KG1 (cell line): ENCODE data around the gene FBXW9.
A peak's percentile ranks its signal among the peaks of the same experiment; 100 is the strongest.
"Not testable (repeated sequence)": the region's sequence is repeated elsewhere in the genome, so short reads cannot be mapped to it uniquely, and the experiment has no call there.

ENCODE experiments used
- DNase-seq: peaks from one replicate; lab custom pipeline; 2025; lab: John Stamatoyannopoulos, UW

The FBXW9 gene

DNA sequence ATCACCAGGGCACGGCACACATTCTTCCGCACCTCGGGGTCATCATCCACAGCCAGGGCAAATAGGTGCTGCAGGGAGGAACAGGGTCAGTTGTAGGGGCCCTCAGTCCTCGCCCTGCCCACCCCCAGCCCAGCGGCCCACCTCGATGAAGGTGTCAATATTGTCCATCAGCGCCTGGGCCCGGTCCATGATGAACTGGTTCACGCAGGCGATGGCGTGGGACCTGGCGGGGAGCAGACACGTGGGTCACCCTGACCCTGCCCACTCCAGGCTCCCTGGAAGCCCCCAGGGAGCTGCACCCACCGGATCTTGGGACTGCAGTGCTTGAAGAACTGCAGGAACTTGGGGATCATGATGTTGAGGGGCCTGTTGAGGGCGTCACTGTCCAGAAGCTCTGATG, 18.7 kb upstream of the FBXW9 start:
- no peak for DNase-seq

GRCh38 chr19:12713304-12713703, 16.9 kb upstream of the FBXW9 start:
- not testable (repeated sequence) for DNase-seq

GRCh38 chr19:12712077-12712476, 15.6 kb upstream of the FBXW9 start:
- not testable (repeated sequence) for DNase-seq

DNA sequence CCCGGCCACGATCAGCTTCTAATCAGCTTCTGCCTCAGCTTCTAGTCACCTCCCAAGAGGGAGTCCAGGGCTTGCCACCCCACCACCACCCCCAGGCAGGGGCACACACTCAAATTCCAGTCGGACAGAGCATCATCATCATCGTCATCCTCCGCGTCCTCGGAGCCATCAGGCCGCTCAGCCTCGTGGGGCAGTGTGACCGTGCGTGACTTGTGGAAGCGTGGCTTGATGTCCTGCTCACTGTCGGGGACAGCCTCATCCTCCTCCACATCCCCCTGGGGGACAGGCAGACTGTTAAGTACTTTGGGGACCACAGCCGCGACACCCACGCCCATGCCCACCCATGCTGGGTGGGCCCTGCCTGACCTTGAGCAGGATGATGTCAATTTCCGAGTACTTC, 14.8 kb upstream of the FBXW9 start:
- no peak for DNase-seq

GRCh38 chr19:12708641-12709040, 12.2 kb upstream of the FBXW9 start:
- DNase-seq = no peak

DNA sequence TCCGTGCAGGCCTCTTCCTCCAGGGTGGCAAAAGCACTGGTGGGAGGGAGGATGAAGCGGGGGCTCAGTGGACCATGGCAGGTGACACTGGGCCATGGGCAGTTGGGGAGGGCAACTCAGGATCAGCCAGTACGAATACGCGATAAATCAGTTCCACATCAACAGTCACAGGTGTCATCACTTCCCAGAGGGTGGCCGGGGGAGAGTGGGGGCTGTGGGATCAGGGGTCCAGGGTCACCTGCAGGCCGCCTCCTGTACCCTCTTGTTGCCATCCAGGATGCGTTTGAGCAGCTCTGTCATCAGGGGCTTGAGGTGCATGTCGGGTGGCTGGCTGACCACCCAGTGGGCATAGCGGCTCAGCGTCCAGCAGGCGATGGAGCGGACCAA, 9.9 kb upstream of the FBXW9 start:
- no peak for DNase-seq

DNA sequence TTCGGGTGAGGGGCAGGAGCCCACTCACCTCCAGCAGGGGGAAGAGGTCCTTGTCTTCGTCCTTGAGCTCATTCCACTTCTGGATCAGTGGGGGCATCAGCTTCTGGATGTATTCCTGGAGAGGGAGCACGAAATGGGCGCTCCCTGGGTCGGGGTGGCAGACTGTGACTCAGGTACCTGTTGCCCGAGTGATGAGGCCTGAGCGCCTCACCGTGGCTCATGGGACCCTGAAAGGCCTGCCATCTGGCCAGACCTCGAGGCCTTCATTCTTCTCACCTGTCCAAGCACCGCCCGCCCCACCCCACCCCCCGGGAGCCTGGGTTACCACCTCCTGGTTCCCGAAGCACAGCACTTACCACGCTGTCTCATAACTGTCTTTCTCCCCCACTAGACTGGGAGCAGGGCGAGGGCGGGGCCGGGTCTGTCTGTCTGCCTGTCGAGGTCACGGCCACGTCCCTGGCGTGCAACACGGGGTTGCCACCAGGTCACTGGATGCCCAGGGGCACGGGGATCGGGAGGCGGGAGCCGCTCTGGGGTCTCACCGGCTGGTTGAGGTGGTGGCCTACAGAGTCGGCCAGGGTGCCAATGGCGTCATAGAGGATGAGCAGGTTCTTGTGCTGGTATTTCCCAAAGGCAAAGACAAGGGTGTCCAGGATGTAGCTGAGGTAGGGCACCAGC, 9.4 kb upstream of the FBXW9 start:
- DNase-seq = no peak

- no peak for DNase-seq
Observed at GRCh38 chr19:12705169-12705568, 8.7 kb upstream of the FBXW9 start.

DNA sequence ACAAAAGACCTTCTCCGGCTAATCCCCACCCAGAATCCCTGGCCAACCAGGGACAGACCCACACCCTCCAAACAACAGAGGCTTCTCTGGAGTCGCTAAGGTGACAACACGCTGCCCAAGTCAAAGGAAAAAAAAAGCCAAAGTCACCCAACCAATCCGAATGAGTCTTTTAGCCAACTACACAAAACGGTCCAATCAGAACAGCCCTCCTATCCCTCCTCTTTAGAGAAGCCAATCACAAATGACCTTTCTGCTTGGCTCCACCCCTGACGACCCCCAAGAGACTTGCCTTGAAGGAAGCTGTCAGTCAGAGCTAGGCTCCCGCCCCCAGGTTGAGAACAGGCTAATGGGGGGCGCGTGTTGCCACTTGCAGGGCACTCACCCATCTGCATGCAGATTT, 6.6 kb upstream of the FBXW9 start:
- no peak for DNase-seq

- no peak for DNase-seq
Observed at GRCh38 chr19:12701596-12702282, 5.3 kb upstream of the FBXW9 start.

DNA sequence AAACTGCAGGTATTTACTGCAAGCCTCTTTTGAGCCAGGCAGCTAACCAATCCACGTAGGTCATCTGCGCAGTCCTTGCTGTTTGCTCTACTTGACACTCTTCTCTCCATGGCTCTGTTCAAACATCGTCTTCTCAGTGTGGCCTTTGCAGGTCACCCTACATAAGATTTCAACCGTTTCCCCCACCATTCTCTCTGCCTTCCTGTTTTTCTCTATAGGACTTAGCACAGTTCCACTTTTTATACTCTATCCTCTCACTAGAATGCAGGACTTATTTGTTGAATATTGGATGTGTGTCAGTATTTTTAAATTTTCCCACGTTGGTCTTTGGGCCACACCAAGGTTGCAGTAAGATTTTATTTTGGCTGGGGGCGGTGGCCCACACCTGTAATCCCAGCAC, 1.7 kb upstream of the FBXW9 start:
- no peak for DNase-seq

DNA sequence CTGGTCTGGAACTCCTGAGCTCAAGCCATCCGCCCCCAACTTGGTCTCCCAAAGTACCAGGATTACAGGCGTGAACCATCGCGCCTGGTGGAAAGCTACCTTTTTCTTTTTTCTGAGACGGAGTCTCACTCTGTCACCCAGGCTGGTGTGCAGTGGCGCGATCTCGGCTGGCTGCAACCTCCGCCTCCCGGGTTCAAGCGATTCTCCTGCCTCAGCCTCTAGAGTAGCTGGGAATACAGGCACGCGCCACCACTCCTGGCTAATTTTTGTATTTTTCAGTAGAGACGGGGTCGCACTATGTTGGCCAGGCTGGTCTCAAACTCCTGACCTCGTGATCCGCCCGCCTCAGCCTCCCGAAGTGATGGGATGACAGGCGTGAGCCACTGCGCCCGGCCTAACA, 994 bp upstream of the FBXW9 start:
- not testable (repeated sequence) for DNase-seq

GRCh38 chr19:12695997-12696365, 450 bp downstream of the FBXW9 start:
- DNase-seq = no peak

- no peak for DNase-seq
Observed at GRCh38 chr19:12695514-12695913, 917 bp downstream of the FBXW9 start.

GRCh38 chr19:12695096-12695495, 1.3 kb downstream of the FBXW9 start:
- no peak for DNase-seq

DNA sequence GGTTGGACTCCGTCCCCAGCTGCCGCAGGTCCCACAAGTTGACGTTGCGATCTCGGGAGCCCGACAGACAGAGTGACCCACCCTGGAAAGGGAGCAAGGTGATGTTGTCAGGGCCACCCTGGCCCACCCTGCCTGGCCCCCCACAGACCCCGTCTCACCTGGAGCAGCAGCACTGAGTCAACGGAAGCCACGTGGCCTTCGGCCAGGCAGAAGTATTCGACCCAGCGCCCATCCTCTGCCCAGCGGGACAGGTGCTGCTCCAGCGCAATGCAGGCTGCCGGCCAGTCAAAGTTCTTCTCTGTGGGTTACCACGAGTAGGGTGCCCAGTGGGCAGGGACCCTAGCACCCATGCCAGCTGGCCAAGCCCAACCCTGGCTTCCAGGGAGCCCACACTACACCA, 1.8 kb downstream of the FBXW9 start:
- DNase-seq = no peak

DNA sequence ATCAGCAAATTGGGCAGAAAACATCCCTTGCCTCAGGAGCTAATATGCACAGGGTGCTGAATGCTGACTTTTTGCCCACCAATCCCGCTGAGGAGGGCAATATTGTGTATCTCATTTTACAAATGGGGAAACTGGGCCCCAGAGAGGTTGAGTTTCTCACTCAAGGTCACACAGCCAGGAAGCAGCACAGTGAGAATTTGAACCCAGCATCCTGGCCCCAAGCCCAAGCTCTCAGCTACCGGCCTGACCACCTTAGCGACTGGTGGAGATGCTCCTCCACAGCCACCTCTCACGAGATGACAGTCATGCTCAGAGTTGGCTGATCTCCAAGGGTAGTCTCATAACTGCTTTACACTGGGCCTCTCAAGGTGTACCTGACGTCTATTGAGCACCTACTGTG, 3.5 kb downstream of the FBXW9 start:
- DNase-seq = no peak

DNA sequence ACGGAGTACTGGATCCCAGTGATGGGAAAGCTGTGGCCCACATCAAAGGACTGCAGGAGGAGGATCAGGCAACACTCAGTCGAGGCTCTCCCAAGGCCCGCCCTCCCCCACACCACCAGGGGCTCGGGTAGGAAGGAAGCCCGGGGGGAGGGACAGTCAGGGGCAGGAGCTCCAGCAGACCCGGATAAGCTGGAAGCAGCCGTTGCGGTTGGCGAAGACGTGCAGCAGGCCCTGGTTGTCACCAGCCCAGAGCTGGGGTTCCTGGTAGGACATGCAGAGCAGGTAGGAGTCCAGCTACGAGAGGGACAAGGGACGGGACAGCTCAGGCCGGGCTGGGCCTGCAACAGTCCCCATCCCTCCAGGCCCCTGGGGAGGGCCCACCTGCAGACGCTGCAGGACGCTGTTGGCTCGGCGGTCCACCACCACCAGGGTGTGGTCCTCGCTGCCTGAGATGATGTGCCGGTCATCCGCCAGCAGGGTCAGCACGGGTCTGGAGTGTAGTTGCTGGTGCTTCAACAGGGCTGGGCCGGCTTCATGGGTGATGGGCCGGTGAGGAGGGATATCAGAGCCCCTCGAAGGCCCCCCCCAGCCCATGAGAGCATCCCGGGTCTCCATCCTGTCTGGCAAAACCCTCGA, 6.7 kb downstream of the FBXW9 start:
- DNase-seq = peak; percentile 35

- no peak for DNase-seq
Observed at GRCh38 chr19:12689012-12689411, 7.4 kb downstream of the FBXW9 start.

DNA sequence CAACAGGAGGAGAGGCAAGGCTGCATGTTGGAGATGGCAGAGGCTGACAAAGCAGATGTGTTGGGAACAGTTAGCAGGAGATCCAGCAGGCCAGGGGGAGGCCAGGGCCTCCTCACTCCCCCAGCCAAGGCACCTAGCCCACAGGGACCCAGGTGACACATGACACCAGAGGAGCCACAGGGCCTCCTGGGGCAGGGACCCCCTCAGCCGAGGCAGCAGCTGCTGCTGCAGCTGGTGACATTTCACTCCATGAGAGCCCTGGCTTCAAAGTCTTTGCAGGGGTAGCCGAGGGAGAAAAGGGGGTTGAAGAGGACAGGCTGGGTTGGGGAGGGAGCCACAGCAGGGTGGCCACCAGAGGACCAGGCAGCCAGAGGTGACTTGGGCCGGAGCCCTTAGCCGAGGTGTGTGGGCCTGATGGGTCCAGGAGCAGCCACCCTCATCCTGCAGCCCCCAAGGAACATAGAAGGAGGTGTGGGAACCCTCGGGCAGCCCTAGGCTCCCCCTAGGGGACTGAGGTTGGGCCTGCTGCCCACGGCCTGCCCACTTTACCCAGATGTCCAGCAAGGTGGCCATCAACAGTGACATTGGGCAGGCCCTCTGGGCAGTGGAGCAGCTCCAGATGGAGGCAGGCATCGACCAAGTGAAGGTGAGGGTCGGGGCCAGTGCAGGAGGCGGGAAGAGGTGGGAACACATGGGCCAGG, 8.8 kb downstream of the FBXW9 start, which contains the start of gene GNG14:
TSS of gene GNG14 (plus strand) at position 503 of the 701 bp plus-strand sequence. CDS start at position 554, 51 bp downstream.
- no peak for DNase-seq

DNA sequence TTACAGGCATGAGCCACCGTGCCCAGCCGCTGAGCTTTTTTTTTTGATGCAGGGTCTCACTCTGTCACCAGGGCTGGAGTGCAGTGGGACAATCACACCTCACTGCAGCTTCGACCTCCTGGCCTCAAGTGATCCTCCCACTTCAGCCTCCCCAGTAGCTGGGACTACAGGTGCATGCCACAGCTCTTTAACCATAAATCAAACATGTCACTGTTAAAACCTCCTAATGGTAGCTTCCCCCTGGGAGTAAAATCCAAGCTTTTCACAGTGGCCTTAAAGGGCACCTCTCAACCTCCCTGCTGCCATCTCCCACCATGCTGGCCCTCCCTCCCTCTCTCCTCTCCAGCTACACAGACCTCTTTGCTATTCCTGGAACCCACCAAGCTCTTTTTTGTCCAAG, 10.6 kb downstream of the FBXW9 start:
- no peak for DNase-seq

DNA sequence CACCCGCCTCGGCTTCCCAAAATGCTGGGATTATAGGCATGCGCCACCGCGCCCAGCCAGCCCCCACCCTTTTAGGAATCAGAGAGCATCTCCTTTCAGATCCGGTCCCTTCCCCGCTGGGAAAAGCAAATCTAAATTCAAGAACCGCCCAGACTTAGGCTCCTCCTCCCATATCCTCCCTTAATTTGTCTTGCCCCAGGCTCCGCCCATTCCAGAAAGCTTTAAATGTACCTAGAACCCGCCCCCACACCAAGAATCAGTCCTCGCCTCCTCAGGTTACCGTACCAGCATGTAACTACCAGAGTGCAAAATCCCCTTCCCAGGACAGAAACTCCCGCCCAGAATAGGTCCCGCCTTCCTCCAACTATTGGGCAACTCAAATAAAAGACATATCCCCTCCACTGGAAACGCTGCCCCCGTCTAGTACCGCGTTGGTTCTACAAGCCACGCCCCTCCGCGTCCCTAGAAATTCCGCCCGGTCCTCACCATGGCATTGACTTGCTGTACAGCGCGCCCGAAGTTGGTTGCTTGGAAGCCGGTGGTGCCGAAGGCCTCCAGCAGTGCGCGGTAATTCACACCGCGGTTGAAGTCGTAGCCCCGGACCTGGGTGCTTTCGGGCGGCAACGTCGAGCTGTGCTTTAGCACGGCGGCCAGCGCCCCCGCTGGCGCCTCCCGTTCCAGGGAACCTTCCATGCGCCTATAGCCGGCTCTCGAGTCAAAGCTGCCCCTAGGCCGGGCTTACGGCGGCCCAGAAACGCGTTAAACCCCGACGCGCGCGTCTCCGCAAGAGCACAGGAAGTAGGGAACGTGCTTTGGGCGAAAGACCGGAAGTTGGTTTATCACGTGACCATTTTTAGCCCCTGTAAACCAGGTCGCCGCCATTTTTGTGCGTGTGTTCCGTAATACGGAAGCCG, 15.1 kb downstream of the FBXW9 start, which contains the start of gene DHPS:
TSS of gene DHPS (minus strand) at position 807 of the 914 bp plus-strand sequence. CDS start at position 693, 114 bp downstream.
- DNase-seq = peak; percentile 89
